ENCODE data around the gene WDR18.

DNA sequence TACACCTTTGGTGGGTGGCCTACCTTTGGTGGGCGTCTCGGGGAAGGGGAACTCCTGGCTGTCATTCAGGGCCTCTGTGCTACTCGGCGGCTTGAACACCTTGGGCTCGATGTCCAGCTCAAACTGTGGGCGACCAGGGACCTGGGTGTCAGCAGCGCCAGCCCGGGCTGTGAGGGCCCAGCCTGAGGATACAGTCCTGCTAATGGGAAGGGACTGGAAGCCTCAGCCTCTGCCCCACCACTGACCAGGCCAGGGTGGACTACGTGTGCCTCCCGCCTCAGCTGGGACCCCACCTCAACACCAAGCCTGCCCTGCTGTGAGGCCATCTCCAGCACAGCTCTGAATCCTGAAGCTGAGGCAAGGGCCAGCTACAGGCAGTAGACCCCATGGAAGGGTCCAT, 29.1 kb downstream of the WDR18 start:
- TF ChIP-seq, protein P1, sequence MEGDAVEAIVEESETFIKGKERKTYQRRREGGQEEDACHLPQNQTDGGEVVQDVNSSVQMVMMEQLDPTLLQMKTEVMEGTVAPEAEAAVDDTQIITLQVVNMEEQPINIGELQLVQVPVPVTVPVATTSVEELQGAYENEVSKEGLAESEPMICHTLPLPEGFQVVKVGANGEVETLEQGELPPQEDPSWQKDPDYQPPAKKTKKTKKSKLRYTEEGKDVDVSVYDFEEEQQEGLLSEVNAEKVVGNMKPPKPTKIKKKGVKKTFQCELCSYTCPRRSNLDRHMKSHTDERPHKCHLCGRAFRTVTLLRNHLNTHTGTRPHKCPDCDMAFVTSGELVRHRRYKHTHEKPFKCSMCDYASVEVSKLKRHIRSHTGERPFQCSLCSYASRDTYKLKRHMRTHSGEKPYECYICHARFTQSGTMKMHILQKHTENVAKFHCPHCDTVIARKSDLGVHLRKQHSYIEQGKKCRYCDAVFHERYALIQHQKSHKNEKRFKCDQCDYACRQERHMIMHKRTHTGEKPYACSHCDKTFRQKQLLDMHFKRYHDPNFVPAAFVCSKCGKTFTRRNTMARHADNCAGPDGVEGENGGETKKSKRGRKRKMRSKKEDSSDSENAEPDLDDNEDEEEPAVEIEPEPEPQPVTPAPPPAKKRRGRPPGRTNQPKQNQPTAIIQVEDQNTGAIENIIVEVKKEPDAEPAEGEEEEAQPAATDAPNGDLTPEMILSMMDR (IDR thresholded peaks at IDR 0.05) = no peak
- no peak for TF ChIP-seq POLR2A (IDR thresholded peaks at IDR 0.05)
